Renal cortical epithelial cell (primary cell): ENCODE results near the gene MARCHF3. TPM values are rescaled to one million over a fixed set of nuclear protein-coding genes. Genes with fewer than 3 reads are reported as not detected.
A peak's percentile ranks its signal among the peaks of the same experiment; 100 is the strongest.
"Not testable (repeated sequence)": the region's sequence is repeated elsewhere in the genome, so short reads cannot be mapped to it uniquely, and the experiment has no call there.

Experiments
- DNase-seq: peaks from one replicate; pipeline ENCODE4 v3.0.0-alpha.2; 2011; ENCODE audit warnings: low read depth
- total RNA-seq: library from RNA; depleted of rRNA; stranded (reverse); fragments of >200 nt; gene quantifications from 2 replicates; pipeline ENCODE4 v1.2.3, GENCODE V29; 2014

The MARCHF3 gene
- total RNA-seq, 1 donor from 2014 or later, result 1.0 TPM

- DNase-seq, result no peak
Observed at GRCh38 chr5:126918615-126918957, 111.8 kb downstream of the MARCHF3 start.

GRCh38 chr5:126917918-126918614, 112.3 kb downstream of the MARCHF3 start:
- DNase-seq, result peak; percentile 44

DNA sequence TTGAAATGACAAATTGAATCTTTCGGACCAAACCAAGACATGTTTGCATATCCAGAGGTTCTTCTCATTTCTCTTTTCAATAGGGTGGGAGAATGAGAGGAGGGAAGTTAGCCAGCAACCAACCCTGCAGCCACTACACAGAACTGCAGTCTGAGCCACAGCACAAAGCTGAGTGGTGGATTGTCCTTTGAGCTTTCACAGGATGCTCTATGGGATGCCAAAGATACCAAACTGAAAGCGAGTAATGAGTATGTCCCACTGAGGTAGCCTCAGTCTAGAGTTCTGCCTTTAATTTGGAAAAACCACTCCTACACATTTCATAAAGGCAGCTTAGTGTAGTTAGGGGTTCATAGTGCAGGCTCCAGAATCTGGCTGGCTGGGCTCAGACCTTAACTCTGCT, 114.9 kb downstream of the MARCHF3 start:
- no peak for DNase-seq

- no peak for DNase-seq
Observed at GRCh38 chr5:126914801-126915436, 115.4 kb downstream of the MARCHF3 start.

DNA sequence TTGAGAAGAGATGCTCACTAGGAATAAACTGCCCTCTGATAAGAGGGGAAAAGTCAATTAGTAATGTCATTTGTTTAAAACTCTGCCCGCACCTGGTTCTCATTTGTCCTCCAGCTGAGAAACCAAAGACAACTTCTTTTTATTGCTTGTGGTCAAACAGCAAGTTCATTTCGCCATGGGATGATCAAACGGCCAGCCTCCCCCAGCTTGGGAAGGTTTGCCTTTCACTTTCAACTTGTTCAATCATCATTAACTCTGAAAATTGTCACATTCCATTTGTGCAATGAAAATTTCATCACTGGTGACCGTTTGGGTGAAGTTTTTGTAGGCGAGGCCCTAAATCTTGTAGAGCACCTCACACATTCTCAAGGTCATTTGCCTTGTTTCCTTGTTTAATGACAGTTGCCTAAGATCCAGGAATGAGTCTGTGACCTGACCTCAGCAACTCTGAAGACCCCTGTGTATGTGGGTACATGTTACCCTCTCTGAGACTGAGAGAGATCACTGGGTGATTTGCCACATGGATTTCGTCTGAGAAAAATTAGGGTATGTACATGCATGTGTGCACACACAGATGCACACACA, 117.7 kb downstream of the MARCHF3 start:
- DNase-seq, result no peak

- no peak for DNase-seq
Observed at GRCh38 chr5:126911986-126912385, 118.4 kb downstream of the MARCHF3 start.

DNA sequence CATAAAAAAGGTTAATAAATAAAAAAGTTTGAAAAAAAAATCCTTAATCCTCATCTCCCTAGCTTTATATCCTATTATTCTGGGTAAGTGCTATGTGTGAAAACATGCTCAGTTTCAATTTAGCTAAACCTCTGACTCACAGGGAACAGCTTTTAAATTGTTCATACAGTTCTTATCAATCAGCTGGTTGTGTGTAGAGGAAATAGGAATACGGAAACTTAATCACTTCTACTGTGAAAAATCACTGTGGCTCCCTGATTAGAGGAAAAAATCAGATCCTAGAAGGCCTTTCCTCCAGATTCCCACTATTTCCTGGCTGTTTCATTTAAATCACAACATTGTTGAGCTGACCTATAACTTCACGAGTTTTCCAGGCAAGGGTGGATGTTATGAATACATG, 120.5 kb downstream of the MARCHF3 start:
- DNase-seq, result no peak

GRCh38 chr5:126904407-126904806, 126.0 kb downstream of the MARCHF3 start:
- not testable (repeated sequence) for DNase-seq

GRCh38 chr5:126900796-126901195, 129.6 kb downstream of the MARCHF3 start:
- no peak for DNase-seq

DNA sequence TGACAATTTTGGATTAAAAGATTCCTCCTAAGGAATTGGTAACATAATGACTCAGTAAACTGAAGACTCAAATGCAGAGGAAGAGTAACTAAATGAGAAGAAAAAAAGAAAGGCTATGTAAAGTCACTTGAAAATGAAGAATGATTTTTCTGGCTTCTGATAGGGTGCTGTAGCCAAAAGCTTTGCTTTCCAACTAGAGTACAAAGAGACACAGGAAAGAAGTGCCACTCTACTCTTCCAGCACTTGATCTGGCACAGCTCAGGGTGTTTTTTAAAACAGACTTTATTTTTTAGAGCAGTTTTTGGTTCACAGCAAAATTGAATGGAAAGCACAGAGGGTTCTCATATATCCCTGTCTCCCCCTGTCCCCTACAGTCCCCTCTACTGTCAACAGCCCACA, 130.9 kb downstream of the MARCHF3 start:
- no peak for DNase-seq

DNA sequence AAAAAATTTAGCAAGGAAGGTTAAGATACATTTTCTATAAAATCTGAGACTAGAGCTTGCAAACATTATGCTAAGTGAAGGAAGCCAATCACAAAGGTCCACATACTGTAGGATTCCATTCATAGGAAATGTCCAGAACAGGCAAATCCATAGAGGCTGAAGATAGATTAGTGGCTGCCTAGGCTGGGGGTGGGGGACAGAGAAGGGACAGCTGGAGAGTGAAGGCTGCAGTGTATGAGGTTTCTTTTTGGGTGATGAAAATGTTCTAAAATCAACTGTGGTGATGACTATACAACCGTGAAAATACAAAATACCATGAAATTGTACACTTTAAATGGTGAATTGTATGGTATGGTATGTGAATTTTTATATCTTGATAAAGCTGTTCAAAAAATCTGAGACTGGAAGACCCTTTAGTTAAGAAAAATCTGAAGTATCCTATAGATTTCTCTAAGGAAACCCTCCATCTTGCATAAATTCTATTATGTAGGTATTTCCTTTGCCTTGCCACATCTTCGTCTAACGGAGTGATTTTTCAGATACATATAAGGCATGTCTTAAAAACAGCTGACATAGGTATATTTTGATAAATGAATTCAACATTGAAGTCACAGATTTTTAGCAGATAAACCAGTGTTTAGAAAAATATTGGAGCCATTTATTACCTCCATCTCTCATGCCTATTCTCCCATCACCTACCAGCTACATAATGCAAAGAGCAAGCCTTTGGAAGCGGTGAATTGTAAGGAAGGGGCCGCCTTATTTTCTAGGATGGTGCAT, 132.3 kb downstream of the MARCHF3 start:
- DNase-seq, result no peak

DNA sequence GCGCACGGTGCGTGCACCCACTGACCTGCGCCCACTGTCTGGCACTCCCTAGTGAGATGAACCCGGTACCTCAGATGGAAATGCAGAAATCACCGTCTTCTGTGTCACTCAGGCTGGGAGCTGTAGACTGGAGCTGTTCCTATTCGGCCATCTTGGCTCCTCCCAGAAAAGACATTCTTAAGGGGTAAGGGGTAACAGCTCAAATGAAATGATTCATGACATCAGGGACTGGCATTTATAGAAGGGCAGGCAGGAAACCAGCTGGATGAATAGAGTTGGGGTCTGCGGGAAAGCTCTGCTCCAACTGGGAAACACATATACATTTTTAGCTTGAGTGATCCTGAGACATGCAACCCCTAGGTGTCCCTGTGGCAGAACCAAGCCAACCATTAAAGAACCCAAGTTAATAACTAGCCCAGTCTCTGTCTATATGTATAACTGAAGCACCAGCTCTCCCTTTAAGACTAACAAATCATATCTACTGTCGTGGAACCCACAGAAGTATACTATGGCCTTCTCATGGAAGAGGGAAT, 134.1 kb downstream of the MARCHF3 start:
- DNase-seq, result no peak

DNA sequence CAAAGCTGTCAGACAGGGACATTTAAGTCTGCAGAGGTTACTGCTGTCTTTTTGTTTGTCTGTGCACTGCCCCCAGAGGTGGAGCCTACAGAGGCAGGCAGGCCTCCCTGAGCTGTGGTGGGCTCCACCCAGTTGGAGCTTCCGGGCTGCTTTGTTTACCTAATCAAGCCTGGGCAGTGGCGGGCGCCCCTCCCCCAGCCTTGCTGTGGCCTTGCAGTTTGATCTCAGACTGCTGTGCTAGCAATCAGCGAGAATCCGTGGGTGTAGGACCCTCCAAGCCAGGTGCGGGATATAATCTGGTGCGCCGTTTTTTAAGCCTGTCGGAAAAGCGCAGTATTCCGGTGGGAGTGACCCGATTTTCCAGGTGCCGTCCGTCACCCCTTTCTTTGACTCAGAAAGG, 134.6 kb downstream of the MARCHF3 start:
- not testable (repeated sequence) for DNase-seq

GRCh38 chr5:126890414-126890813, 139.9 kb downstream of the MARCHF3 start:
- DNase-seq, result not testable (repeated sequence)

DNA sequence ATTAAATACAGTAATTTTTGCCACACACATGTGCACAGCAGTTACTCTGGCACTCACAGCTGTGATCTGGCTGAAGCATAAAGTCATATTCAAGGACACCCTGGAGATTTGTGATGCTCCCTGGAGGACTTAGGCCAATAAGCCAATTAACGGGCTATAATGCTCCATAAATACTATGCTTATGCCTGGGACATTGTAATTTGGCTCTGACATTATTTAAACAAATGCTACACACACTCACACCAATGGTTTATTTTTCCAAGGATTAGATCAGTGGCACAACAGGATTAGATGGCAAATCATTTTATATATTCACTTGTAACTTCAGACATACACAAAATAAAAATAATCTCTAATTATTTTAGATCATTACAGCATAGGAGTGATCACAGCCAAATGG, 142.2 kb downstream of the MARCHF3 start:
- DNase-seq, result no peak

- peak; percentile 58 for DNase-seq
Observed at GRCh38 chr5:126884269-126884819, 146.0 kb downstream of the MARCHF3 start.

DNA sequence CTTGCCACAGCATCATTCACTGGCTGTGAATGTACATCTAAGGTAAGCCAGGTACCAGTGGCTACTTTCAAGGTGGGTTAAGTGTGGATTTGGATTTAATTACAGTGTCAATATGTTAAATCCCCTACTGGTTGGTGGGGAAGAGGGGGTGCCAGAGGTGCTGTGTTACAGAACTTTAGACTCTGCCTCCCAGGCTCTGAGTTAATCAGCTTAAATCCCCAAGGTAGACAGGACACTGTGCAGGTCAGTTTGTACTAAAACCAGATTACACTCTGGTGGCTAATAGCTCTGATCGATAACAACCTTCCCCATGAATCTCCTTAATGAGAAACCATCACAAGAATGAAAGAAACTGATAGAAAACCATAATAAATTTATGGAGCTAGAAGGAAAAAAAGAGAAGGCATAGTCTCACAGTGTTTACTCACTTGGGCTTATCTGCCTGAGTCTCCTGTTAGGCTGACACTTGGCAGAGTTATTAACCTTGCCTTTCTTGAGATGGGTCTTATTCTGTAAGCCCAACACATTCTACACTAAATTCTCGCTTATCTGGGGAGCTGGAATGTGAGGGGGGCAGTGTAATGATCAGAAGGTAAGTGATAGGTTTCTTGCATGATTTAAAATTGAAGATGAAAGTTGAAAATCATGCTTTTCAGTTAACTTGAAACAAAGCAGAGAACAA, 146.7 kb downstream of the MARCHF3 start:
- no peak for DNase-seq

- DNase-seq, result no peak
Observed at GRCh38 chr5:126881821-126882600, 148.3 kb downstream of the MARCHF3 start.

DNA sequence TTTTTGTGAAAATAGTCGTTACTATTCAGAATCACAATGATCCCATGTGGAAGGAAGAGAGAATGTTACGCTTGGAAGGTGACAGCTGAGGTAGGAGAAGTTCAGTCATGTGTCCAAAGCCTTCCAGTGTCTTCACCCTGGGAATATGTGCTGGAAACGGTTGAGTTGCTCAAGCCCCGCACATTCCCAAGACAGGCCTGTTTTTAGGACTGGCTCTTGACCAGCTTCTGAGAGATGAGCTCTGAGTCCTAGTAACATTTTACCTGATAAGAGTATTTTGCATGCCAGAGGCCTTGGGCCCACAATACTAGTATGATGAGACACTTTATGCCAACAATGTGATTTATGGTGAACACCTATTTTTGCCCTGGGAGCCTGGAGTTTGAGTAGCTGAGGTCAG, 151.7 kb downstream of the MARCHF3 start:
- no peak for DNase-seq

DNA sequence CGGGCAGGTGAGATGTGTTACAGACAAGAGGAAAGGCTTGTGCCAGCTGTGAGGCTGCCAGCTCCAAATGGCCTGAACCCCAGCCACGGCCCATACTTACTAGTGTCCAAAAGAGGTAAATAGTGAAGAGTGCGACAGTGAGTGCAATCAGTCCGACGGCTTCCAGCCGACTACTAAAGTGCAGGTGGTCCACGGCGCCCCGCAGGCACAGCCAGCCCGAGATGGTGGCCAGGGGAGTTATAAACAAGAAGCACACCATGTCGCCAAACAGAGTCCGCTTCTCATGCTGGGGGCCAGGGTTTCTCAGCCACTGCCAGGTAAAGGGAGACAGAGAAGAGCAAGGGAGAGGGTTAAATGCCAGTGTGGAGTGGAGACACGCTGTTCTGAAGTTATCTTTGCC, 152.3 kb downstream of the MARCHF3 start:
- no peak for DNase-seq

DNA sequence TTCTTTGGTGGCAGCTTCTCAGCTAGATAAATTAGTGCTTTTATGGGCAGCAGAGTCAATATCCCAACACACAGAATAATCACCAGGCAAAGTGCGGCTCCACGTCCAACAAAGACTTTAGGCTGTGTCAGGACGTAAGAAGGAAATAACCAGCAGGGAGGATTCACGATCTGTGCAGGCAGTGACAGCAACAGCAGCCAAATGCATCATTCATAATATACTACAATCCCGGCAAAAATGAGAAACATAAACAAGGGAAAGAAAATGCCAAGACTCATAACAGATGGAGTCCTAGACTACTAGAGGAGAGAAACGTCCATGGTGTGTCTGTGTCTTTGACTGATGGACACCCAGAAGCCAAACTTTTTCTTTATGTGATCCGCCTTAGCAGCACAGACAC, 152.8 kb downstream of the MARCHF3 start:
- DNase-seq, result no peak
